Gastroesophageal sphincter (tissue), 4 donors: ENCODE data around the gene ZNF17. TPM values are rescaled to one million over a fixed set of nuclear protein-coding genes. Genes with fewer than 3 reads are reported as not detected.
"Not testable (repeated sequence)": the region's sequence is repeated elsewhere in the genome, so short reads cannot be mapped to it uniquely, and the experiment has no call there.

Experiments used
- ATAC-seq: fragments of 150-250 bp; one replicate; pipeline ENCODE4 v1.9.1; 2016; ENCODE audit warnings: mild to moderate bottlenecking, moderate library complexity
- H3K27ac ChIP-seq, 4 donors: fragments of 200-600 bp; sonication (generic) in 3 of 4; 1 replicate in 3 of 4; 2 replicates in 1 of 4; pipeline ENCODE4 v1.5.1; 2016 to 2019
- H3K27me3 ChIP-seq: fragments of 200-600 bp; sonication (generic); one replicate; pipeline ENCODE4 v1.5.1; 2019
- H3K36me3 ChIP-seq, 2 donors: fragments of 200-600 bp; sonication (generic); one replicate each; pipeline ENCODE4 v1.5.1; 2019; ENCODE audit warnings: control low read depth in 1 of 2
- H3K4me1 ChIP-seq, 3 donors: fragments of 200-600 bp; sonication (generic); 1 replicate in 2 of 3; 2 replicates in 1 of 3; pipeline ENCODE4 v1.5.1; 2016 to 2019; ENCODE audit warnings: control low read depth in 2 of 3
- H3K4me3 ChIP-seq, 2 donors: fragments of 200-600 bp; sonication (generic); one replicate each; pipeline ENCODE4 v1.5.1; 2019; ENCODE audit warnings: mild to moderate bottlenecking in 1 of 2, moderate library complexity in 1 of 2
- H3K9me3 ChIP-seq, 3 donors: fragments of 200-600 bp; sonication (generic); one replicate each; pipeline ENCODE4 v1.5.1; 2017 to 2019; ENCODE audit warnings: control low read depth in 2 of 3
- EP300 ChIP-seq: sonication (generic); formaldehyde crosslinking; IDR thresholded peaks from one replicate; pipeline ENCODE4 v1.6.1; 2017; ENCODE audit warnings: antibody characterized with exemption, mild to moderate bottlenecking
- POLR2A ChIP-seq, 2 donors: fragments of 450-650 bp; IDR thresholded peaks; one replicate each; pipeline ENCODE4 v1.6.1; 2017; ENCODE audit warnings: antibody characterized with exemption in 2 of 2, mild to moderate bottlenecking in 2 of 2, moderate library complexity in 1 of 2
- POLR2AphosphoS5 ChIP-seq: sonication (generic); formaldehyde crosslinking; IDR thresholded peaks from one replicate; pipeline ENCODE4 v1.6.1; 2017; ENCODE audit warnings: antibody characterized with exemption
- WGBS, 2 donors: methylation state at CpG; one replicate each; pipeline ENCODE4 v1.1.5; 2018; ENCODE audit warnings: low coverage in 1 of 2; 5-methylcytosine and 5-hydroxymethylcytosine counted together
- total RNA-seq, 4 donors: library from RNA; depleted of rRNA; stranded (reverse); fragments of >200 nt; gene quantifications; one replicate each; pipeline ENCODE4 v1.1.0, GENCODE V29; 2016
- TF ChIP-seq, protein P1 (sequence below), 4 experiments: fragments of 200-600 bp in 2 of 4; fragments of 450-650 bp in 2 of 4; sonication (generic) in 1 of 4; IDR thresholded peaks; one replicate each; pipeline ENCODE4 v1.5.1; 2017 to 2019; ENCODE audit warnings: antibody characterized with exemption in 4 of 4, mild to moderate bottlenecking in 2 of 4, moderate library complexity in 2 of 4

The ZNF17 gene
- total RNA-seq, 4 donors from 2014 or later, result 9.1 to 21.0 (median 11.9) TPM

- Histone ChIP-seq H3K4me3 (no peak overlapping the region), H3K4me1 (peaks cover 0 to 20% (median 7%) of the 10 kb centered on the region in 3 donors), H3K27ac (no peak overlapping the region), H3K9me3 (peaks cover 0 to 10% (median 0%) of the 10 kb centered on the region in 3 donors), H3K36me3 (peaks cover 0 to 27% of the 10 kb centered on the region in 2 donors), H3K27me3 (no peaks in the 10 kb centered on the region)
- TF ChIP-seq, protein P1, sequence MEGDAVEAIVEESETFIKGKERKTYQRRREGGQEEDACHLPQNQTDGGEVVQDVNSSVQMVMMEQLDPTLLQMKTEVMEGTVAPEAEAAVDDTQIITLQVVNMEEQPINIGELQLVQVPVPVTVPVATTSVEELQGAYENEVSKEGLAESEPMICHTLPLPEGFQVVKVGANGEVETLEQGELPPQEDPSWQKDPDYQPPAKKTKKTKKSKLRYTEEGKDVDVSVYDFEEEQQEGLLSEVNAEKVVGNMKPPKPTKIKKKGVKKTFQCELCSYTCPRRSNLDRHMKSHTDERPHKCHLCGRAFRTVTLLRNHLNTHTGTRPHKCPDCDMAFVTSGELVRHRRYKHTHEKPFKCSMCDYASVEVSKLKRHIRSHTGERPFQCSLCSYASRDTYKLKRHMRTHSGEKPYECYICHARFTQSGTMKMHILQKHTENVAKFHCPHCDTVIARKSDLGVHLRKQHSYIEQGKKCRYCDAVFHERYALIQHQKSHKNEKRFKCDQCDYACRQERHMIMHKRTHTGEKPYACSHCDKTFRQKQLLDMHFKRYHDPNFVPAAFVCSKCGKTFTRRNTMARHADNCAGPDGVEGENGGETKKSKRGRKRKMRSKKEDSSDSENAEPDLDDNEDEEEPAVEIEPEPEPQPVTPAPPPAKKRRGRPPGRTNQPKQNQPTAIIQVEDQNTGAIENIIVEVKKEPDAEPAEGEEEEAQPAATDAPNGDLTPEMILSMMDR (IDR thresholded peaks at IDR 0.05), result no peak
- TF ChIP-seq POLR2AphosphoS5 (no peak), POLR2A (IDR thresholded peaks at IDR 0.05) (no peak), EP300 (no peak)
- WGBS, 2 donors, result 89 to 94% methylated on average over 2 of the region's 2 CpGs
- ATAC-seq, result no peak
These were observed 44.2 kb upstream of the ZNF17 start for GRCh38 chr19:57366776-57367175.

GRCh38 chr19:57374179-57374578 is 36.8 kb upstream of the ZNF17 start:
- WGBS, 2 donors, result 92 to 98% methylated on average over 2 to 4 of the region's 6 CpGs
- no peak for ATAC-seq
- H3K4me3 ChIP-seq, result no peak overlapping the region
- peaks cover 0 to 82% of the 10 kb centered on the region in 2 donors for H3K36me3 ChIP-seq
- H3K27ac ChIP-seq, result no peak overlapping the region
- H3K9me3 ChIP-seq, result peaks cover 0 to 47% (median 0%) of the 10 kb centered on the region in 3 donors
- no peak for TF ChIP-seq EP300
- no peak for TF ChIP-seq POLR2AphosphoS5
- TF ChIP-seq POLR2A (IDR thresholded peaks at IDR 0.05), result no peak
- TF ChIP-seq, protein P1 (IDR thresholded peaks at IDR 0.05), result no peak
- no peaks in the 10 kb centered on the region for H3K4me1 ChIP-seq
- H3K27me3 ChIP-seq, result no peaks in the 10 kb centered on the region

DNA sequence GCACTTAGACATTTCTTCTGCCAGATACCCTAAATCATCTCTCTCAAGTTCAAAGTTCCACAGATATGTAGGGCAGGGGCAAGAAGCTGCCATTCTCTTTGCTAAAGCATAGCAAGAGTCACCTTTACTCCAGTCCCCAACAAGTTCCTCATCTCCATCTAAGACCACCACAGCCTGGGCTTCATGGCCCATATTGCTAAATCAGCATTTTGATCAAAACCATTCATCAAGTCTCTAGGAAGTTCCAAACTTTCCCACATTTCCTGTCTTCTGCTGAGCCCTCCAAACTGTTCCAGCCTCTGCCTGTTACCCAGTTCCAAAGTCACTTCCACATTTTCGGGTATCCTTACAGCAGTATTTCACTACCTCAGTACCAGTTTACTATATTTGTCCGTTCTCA is 36.3 kb upstream of the ZNF17 start:
- H3K27me3 ChIP-seq, ATAC-seq, H3K27ac ChIP-seq, H3K4me3 ChIP-seq, H3K4me1 ChIP-seq: not testable (repeated sequence)
- Histone ChIP-seq H3K36me3 (peaks cover 0 to 82% of the 10 kb centered on the region in 2 donors), H3K9me3 (peaks cover 0 to 47% (median 0%) of the 10 kb centered on the region in 3 donors)
- WGBS, 2 donors, result 94 to 100% methylated on average over 2 of the region's 2 CpGs

GRCh38 chr19:57376151-57376550 is 34.8 kb upstream of the ZNF17 start:
- Histone ChIP-seq H3K27ac (no peak overlapping the region), H3K4me1 (no peaks in the 10 kb centered on the region), H3K4me3 (no peak overlapping the region), H3K36me3 (peaks cover 0 to 77% of the 10 kb centered on the region in 2 donors), H3K9me3 (peaks cover 0 to 52% (median 0%) of the 10 kb centered on the region in 3 donors), H3K27me3 (no peaks in the 10 kb centered on the region)
- ATAC-seq, result no peak
- 90 to 100% methylated on average over 2 to 6 of the region's 6 CpGs for WGBS, 2 donors
- TF ChIP-seq POLR2AphosphoS5 (no peak), EP300 (no peak), POLR2A (IDR thresholded peaks at IDR 0.05) (no peak)
- TF ChIP-seq, protein P1 (IDR thresholded peaks at IDR 0.05), result no peak

- peaks cover 0 to 52% (median 0%) of the 10 kb centered on the region in 3 donors for H3K9me3 ChIP-seq
- 93 to 100% methylated on average over 2 to 3 of the region's 3 CpGs for WGBS, 2 donors
- no peaks in the 10 kb centered on the region for H3K4me1 ChIP-seq
- no peaks in the 10 kb centered on the region for H3K27me3 ChIP-seq
- ATAC-seq, result no peak
- H3K36me3 ChIP-seq, result peaks cover 0 to 62% of the 10 kb centered on the region in 2 donors
- no peak for TF ChIP-seq POLR2AphosphoS5
- H3K27ac ChIP-seq, result no peak overlapping the region
- no peak overlapping the region for H3K4me3 ChIP-seq
These were observed 33.3 kb upstream of the ZNF17 start for GRCh38 chr19:57377498-57378146.

- Histone ChIP-seq H3K9me3 (peaks cover 0 to 35% (median 0%) of the 10 kb centered on the region in 3 donors), H3K27me3 (no peaks in the 10 kb centered on the region), H3K36me3 (peaks cover 0 to 31% of the 10 kb centered on the region in 2 donors), H3K4me3 (no peak overlapping the region), H3K4me1 (no peaks in the 10 kb centered on the region), H3K27ac (no peak overlapping the region)
- TF ChIP-seq, protein P1 (IDR thresholded peaks at IDR 0.05), result no peak
- no peak for TF ChIP-seq EP300
- no peak for TF ChIP-seq POLR2A (IDR thresholded peaks at IDR 0.05)
- TF ChIP-seq POLR2AphosphoS5, result no peak
- ATAC-seq, result no peak
These were observed 30.0 kb upstream of the ZNF17 start for GRCh38 chr19:57380923-57381322.
